ENCODE data around the gene FSHR. TPM values are rescaled to one million over a fixed set of nuclear protein-coding genes. Genes with fewer than 3 reads are reported as not detected.

FSHR gene
- total and polyA plus RNA-seq, 4 donors = not detected

DNA sequence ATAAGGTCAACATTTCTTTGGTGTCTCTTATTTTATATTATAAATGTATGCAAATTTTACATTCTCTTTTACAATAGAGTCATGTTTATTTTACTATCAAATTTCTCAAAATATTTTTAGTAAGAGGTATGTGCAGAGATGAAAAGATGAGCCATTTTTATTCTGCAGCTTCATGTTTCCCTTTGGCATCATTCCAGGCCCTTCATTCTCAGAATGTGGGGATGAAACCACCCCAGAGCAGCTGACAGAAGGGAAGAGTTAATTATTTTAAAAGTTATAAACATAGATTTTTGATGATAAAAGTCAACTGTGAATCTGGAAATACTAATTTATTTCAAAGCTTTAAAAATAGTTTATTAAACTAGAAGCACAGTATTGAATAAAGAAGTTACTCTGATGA lies 12.8 kb upstream of the FSHR start:
- H3K4me1 ChIP-seq (ENCODE audit: control insufficient read depth in 4 of 4, insufficient read depth in 4 of 4, low read length in 3 of 4) = no peaks in the 10 kb centered on the region
- no peaks in the 10 kb centered on the region for H3K36me3 ChIP-seq (ENCODE audit: control insufficient read depth in 4 of 4, insufficient read depth in 3 of 4, low read depth in 1 of 4, low read length in 3 of 4)
- DNase-seq (ENCODE audit: low spot score) = no peak
- no peak overlapping the region for H3K27ac ChIP-seq (ENCODE audit: low read depth in 1 of 2, low read length in 2 of 2)
- H3K9me3 ChIP-seq (ENCODE audit: control insufficient read depth in 4 of 4, low read length in 3 of 4) = no peaks in the 10 kb centered on the region
- TF ChIP-seq RAD21 (IDR thresholded peaks at IDR 0.05) (no peak), SP1 (IDR thresholded peaks at IDR 0.05) (no peak), TAF1 (conservative IDR thresholded peaks at IDR 0.05) (no peak), YY1 (IDR thresholded peaks at IDR 0.05) (no peak), FOXA1 (IDR thresholded peaks at IDR 0.05) (no peak), HNF4A (conservative IDR thresholded peaks at IDR 0.05) (no peak), RXRA (IDR thresholded peaks at IDR 0.05) (no peak)
- TF ChIP-seq, protein P1, sequence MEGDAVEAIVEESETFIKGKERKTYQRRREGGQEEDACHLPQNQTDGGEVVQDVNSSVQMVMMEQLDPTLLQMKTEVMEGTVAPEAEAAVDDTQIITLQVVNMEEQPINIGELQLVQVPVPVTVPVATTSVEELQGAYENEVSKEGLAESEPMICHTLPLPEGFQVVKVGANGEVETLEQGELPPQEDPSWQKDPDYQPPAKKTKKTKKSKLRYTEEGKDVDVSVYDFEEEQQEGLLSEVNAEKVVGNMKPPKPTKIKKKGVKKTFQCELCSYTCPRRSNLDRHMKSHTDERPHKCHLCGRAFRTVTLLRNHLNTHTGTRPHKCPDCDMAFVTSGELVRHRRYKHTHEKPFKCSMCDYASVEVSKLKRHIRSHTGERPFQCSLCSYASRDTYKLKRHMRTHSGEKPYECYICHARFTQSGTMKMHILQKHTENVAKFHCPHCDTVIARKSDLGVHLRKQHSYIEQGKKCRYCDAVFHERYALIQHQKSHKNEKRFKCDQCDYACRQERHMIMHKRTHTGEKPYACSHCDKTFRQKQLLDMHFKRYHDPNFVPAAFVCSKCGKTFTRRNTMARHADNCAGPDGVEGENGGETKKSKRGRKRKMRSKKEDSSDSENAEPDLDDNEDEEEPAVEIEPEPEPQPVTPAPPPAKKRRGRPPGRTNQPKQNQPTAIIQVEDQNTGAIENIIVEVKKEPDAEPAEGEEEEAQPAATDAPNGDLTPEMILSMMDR (IDR thresholded peaks at IDR 0.05; ENCODE audit: low read depth, low read length, missing input control) = no peak
- TF ChIP-seq, protein P2, sequence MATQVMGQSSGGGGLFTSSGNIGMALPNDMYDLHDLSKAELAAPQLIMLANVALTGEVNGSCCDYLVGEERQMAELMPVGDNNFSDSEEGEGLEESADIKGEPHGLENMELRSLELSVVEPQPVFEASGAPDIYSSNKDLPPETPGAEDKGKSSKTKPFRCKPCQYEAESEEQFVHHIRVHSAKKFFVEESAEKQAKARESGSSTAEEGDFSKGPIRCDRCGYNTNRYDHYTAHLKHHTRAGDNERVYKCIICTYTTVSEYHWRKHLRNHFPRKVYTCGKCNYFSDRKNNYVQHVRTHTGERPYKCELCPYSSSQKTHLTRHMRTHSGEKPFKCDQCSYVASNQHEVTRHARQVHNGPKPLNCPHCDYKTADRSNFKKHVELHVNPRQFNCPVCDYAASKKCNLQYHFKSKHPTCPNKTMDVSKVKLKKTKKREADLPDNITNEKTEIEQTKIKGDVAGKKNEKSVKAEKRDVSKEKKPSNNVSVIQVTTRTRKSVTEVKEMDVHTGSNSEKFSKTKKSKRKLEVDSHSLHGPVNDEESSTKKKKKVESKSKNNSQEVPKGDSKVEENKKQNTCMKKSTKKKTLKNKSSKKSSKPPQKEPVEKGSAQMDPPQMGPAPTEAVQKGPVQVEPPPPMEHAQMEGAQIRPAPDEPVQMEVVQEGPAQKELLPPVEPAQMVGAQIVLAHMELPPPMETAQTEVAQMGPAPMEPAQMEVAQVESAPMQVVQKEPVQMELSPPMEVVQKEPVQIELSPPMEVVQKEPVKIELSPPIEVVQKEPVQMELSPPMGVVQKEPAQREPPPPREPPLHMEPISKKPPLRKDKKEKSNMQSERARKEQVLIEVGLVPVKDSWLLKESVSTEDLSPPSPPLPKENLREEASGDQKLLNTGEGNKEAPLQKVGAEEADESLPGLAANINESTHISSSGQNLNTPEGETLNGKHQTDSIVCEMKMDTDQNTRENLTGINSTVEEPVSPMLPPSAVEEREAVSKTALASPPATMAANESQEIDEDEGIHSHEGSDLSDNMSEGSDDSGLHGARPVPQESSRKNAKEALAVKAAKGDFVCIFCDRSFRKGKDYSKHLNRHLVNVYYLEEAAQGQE (IDR thresholded peaks at IDR 0.05) = no peak
- no peaks in the 10 kb centered on the region for H3K27me3 ChIP-seq (ENCODE audit: control insufficient read depth in 4 of 4, insufficient read depth in 4 of 4, low read length in 3 of 4)
- no peak overlapping the region for H3K4me3 ChIP-seq (ENCODE audit: low read depth in 1 of 3, low read length in 3 of 3)
- H3K9ac ChIP-seq (ENCODE audit: low read depth in 1 of 2, low read length in 2 of 2) = no peak overlapping the region

DNA sequence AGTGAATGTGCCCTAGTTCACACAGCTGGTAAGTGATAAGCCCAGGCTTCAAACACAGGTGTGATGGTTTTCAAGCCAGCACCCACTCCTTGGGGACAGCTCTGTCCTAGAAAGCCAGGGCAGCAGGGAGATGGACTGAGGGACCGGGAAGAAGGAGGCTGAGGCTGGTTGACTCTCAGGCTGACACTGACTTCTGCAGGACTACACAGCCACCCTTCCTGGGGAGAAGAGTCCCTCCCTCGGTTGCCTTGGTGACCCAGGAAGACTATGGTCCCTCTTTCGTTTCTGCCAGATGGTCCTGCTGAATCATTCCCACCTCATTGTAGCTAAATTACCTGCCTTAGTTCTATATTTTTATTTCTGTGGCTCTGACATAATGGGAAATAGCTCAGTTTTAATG lies 11.3 kb upstream of the FSHR start:
- no peaks in the 10 kb centered on the region for H3K36me3 ChIP-seq (ENCODE audit: control insufficient read depth in 4 of 4, insufficient read depth in 3 of 4, low read depth in 1 of 4, low read length in 3 of 4)
- H3K4me1 ChIP-seq (ENCODE audit: control insufficient read depth in 4 of 4, insufficient read depth in 4 of 4, low read length in 3 of 4) = no peaks in the 10 kb centered on the region
- no peaks in the 10 kb centered on the region for H3K9me3 ChIP-seq (ENCODE audit: control insufficient read depth in 4 of 4, low read length in 3 of 4)
- no peak overlapping the region for H3K9ac ChIP-seq (ENCODE audit: low read depth in 1 of 2, low read length in 2 of 2)
- WGBS = 55% methylated on average over 3 of the region's 3 CpGs
- H3K4me3 ChIP-seq (ENCODE audit: low read depth in 1 of 3, low read length in 3 of 3) = no peak overlapping the region
- no peak for TF ChIP-seq YY1 (IDR thresholded peaks at IDR 0.05)
- no peak for TF ChIP-seq RXRA (IDR thresholded peaks at IDR 0.05)
- TF ChIP-seq, protein P3, sequence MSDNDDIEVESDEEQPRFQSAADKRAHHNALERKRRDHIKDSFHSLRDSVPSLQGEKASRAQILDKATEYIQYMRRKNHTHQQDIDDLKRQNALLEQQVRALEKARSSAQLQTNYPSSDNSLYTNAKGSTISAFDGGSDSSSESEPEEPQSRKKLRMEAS (IDR thresholded peaks at IDR 0.05) = no peak
- no peak for TF ChIP-seq HNF4G (IDR thresholded peaks at IDR 0.05)
- TF ChIP-seq RAD21 (IDR thresholded peaks at IDR 0.05) = no peak
- TF ChIP-seq, protein P4, sequence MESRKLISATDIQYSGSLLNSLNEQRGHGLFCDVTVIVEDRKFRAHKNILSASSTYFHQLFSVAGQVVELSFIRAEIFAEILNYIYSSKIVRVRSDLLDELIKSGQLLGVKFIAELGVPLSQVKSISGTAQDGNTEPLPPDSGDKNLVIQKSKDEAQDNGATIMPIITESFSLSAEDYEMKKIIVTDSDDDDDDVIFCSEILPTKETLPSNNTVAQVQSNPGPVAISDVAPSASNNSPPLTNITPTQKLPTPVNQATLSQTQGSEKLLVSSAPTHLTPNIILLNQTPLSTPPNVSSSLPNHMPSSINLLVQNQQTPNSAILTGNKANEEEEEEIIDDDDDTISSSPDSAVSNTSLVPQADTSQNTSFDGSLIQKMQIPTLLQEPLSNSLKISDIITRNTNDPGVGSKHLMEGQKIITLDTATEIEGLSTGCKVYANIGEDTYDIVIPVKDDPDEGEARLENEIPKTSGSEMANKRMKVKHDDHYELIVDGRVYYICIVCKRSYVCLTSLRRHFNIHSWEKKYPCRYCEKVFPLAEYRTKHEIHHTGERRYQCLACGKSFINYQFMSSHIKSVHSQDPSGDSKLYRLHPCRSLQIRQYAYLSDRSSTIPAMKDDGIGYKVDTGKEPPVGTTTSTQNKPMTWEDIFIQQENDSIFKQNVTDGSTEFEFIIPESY (IDR thresholded peaks at IDR 0.05) = no peak
- TF ChIP-seq SP1 (IDR thresholded peaks at IDR 0.05) = no peak
- no peak for TF ChIP-seq FOXA2 (IDR thresholded peaks at IDR 0.05)
- no peak for TF ChIP-seq TAF1 (conservative IDR thresholded peaks at IDR 0.05)
- TF ChIP-seq HNF4A (conservative IDR thresholded peaks at IDR 0.05) = no peak
- no peak for TF ChIP-seq FOXA1 (IDR thresholded peaks at IDR 0.05)
- no peak for DNase-seq (ENCODE audit: low spot score)
- H3K27me3 ChIP-seq (ENCODE audit: control insufficient read depth in 4 of 4, insufficient read depth in 4 of 4, low read length in 3 of 4) = no peaks in the 10 kb centered on the region
- H3K27ac ChIP-seq (ENCODE audit: low read depth in 1 of 2, low read length in 2 of 2) = no peak overlapping the region
